GM13977 (cell line): ENCODE data around the gene RIMS1.

Source experiments
- DNase-seq: peaks from one replicate; pipeline ENCODE4 v3.0.0; 2012; ENCODE audit warnings: low spot score
- in situ Hi-C: fragments of 300-500 bp; cut with MboI; formaldehyde crosslinking; loops from one replicate; pipeline ENCODE4 v1.12.0; 2022; ENCODE audit warnings: low sequenced_read_pairs, low pct_unique_long_range_greater_than_20kb, mixed read lengths, inconsistent platforms; ENCODE audit not compliant: unreplicated experiment
- TF ChIP-seq, protein P1 (sequence below): IDR thresholded peaks from 2 replicates; pipeline ENCODE4 v1.5.1; 2012; ENCODE audit warnings: mild to moderate bottlenecking, control low read depth; ENCODE audit not compliant: insufficient read depth; ENCODE audit errors: extremely low read depth, missing control alignments

RIMS1 gene

DNA sequence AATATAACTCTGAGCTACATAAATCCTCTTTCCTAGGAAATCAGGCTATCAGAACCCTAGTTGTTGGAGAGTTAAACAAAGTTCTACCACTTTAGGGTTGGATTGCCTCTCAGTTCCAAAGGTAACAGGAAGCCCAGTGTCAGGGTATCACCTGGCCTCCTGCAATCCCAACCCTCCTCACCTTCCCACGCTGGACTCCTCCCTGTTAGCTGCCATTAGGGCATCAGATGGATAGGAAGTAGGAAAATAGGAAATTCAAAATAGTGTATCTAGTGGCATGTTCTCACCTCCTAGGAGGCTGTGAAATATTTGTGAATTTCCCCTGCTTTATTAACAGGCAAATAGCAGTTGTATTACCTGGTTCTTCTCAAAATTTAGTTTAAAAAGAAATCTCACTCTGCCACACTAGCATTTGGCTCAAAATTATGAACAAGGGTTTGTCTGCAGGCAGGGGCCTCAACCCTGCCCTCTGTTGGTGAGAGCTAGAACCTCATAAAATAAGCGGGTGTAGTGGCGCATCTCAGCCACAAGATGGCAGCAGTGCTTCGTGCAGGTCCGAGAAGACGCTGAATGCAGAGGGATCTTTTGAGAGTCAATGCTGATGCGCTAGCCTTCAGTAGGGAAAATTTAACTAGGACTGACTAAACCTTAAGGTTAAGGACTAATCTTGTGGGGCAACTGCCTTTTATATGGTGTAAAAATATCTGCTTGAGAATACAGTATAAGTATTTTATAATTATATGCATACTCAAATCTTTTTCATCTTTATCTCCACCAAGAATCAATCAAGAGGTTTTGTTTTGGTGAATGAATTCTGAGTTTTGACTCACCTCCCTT, 525.7 kb downstream of the RIMS1 start:
- DNase-seq, result peak; percentile 77
- TF ChIP-seq, protein P1, sequence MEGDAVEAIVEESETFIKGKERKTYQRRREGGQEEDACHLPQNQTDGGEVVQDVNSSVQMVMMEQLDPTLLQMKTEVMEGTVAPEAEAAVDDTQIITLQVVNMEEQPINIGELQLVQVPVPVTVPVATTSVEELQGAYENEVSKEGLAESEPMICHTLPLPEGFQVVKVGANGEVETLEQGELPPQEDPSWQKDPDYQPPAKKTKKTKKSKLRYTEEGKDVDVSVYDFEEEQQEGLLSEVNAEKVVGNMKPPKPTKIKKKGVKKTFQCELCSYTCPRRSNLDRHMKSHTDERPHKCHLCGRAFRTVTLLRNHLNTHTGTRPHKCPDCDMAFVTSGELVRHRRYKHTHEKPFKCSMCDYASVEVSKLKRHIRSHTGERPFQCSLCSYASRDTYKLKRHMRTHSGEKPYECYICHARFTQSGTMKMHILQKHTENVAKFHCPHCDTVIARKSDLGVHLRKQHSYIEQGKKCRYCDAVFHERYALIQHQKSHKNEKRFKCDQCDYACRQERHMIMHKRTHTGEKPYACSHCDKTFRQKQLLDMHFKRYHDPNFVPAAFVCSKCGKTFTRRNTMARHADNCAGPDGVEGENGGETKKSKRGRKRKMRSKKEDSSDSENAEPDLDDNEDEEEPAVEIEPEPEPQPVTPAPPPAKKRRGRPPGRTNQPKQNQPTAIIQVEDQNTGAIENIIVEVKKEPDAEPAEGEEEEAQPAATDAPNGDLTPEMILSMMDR, result peak; percentile 100
- in situ Hi-C loops, result loop anchor here (10.0 to 25.0 kb wide), 2 partner anchors 773 to 925 kb away; no protein-coding TSS in a partner anchor

DNA sequence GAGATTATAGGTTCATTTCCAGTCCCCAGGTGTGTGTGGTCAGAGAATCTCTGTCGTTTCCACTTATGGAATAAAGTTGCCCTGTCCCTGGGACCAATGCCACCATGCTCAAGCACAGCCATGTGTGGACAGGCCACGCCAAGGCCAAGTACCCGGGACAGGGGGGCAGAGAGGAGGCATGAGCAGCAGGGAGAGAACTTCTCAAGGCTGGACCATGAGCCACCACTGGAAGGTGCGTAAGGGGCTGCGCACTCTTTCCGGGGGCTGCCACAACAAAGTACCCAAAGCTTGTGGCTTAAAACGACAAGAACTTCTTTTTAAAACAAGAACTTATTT, 526.3 kb downstream of the RIMS1 start:
- TF ChIP-seq, protein P1, result no peak
- peak; percentile 4 for DNase-seq
- in situ Hi-C loops, result loop anchor here (10.0 to 25.0 kb wide), 2 partner anchors 772 to 925 kb away; no protein-coding TSS in a partner anchor

DNA sequence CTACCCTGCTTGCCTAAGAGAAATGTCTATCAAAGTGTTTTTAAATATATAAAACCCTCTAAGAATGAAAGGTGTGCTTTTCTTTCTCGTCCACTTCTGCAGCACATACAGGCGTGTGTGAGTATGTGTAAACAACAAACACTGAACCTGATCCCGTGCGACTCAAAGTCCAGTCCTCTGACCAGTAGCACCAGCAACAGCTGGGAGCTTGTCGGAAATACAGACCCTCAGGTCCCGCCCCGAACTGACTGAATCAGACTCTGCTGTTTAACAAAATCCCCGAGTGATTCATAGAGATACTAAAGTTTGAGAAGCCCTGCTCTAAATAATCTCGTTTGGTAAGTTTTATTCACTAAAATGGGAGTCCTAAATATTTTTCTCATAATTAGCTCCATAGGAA, 527.5 kb downstream of the RIMS1 start:
- DNase-seq, result no peak
- in situ Hi-C loops, result loop anchor here (10.0 to 25.0 kb wide), 2 partner anchors 771 to 923 kb away; no protein-coding TSS in a partner anchor

DNA sequence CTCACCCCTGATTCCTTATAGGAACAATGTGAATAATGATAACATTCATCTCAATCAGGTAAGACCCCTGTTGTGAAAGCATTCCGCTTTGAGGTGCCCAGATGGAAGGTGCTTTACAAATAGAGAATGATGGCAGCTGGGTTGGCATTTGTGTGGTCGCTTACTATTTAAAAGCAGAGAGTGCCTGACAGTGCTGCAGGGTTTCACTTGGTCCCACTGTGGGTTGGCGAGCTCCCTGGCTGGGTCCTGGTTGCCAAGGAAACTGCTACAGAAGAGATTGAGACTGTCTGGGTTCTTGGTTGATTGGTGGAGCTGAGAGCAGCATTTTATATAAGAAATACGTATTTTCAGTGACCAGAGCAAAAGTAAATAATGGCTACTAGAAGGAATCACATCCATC, 528.3 kb downstream of the RIMS1 start:
- TF ChIP-seq, protein P1, result no peak
- in situ Hi-C loops, result loop anchor here (10.0 to 25.0 kb wide), 2 partner anchors 770 to 923 kb away; no protein-coding TSS in a partner anchor
- DNase-seq, result no peak

More for the DNA sequence above, 527.5 kb downstream of the RIMS1 start:
- TF ChIP-seq, protein P1, result no peak

DNA sequence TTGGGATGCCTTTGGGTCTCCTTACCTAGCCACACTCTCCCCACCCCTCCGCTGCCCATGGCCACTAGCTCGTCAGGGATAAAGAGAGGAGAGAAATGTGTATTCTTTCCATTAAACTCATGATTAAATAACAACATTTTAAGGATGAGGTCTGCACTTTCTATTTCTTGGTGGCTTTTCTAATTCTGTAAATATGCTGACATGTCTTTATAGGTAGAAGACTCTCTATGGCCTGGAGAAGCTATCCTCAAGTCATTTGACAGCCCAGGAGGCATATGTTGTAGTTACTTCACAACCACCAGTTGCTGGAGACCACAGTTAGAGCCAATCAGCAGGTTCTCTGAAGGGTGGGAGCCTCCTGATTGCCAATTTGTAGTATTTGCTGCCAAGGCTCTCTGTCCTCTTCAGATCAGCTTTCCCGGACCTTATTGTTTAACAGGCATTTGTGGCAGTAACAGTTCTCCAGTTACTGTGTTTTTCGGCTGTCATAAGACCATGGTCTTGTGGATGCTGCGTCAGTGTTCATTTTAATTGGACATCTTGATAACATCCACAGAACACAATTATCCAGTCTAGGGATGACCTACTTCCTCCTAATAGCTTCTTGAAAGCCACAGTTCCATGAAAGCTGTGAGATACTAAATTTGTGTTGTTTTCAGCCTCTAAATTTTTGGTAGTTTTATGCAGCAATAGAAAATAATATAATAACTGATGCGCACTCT, 530.6 kb downstream of the RIMS1 start:
- in situ Hi-C loops, result loop anchor here (10.0 to 25.0 kb wide), 2 partner anchors 768 to 920 kb away; no protein-coding TSS in a partner anchor
- TF ChIP-seq, protein P1, result no peak
- no peak for DNase-seq

DNA sequence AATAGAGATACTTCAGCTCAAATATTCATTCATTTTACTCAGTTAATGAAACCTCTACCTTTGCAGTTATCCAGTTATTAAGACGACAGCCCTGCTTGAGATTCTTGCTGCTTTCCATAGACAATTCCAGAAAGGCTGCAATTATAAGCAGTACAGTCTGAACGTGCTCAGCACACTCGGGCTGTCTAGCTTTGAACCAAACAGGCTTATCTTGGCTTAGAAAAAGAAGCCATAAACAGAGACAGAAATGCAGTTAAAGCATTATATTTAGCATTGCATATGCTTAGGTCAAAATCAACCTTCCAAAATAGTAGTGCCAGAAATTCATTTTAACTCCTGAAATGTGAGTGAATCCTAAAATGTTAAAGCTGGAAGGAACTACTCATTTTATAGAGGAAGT, 531.4 kb downstream of the RIMS1 start:
- TF ChIP-seq, protein P1, result no peak
- no peak for DNase-seq
- in situ Hi-C loops, result loop anchor here (10.0 to 25.0 kb wide), 2 partner anchors 767 to 920 kb away; no protein-coding TSS in a partner anchor
